ENCODE results near the gene SMCHD1.
"Not testable (repeated sequence)": the region's sequence is repeated elsewhere in the genome, so short reads cannot be mapped to it uniquely, and the experiment has no call there.

DNA sequence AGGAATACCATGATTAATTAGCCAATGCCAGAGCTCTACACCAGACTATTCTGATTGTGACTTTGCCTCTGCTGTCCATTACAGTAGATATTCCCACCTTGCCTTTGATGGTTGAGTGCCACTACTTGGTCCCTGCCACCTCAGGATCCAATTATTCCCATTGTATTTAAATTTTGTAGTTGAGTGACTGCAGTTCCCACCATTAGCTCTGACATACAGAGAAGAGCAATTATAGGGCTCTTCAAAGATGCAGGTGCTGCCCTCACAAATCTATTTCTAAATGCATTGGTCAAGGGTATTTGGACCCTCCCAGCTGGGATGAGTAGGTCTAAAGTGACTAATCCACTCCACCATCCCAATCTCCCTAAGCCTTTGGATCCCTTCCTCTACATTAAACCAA lies 181.8 kb downstream of the SMCHD1 start:
- TF ChIP-seq, protein P1, sequence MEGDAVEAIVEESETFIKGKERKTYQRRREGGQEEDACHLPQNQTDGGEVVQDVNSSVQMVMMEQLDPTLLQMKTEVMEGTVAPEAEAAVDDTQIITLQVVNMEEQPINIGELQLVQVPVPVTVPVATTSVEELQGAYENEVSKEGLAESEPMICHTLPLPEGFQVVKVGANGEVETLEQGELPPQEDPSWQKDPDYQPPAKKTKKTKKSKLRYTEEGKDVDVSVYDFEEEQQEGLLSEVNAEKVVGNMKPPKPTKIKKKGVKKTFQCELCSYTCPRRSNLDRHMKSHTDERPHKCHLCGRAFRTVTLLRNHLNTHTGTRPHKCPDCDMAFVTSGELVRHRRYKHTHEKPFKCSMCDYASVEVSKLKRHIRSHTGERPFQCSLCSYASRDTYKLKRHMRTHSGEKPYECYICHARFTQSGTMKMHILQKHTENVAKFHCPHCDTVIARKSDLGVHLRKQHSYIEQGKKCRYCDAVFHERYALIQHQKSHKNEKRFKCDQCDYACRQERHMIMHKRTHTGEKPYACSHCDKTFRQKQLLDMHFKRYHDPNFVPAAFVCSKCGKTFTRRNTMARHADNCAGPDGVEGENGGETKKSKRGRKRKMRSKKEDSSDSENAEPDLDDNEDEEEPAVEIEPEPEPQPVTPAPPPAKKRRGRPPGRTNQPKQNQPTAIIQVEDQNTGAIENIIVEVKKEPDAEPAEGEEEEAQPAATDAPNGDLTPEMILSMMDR (conservative IDR thresholded peaks at IDR 0.05; ENCODE audit: low read depth in 2 of 2) = not testable (repeated sequence)
- TF ChIP-seq, protein P2, sequence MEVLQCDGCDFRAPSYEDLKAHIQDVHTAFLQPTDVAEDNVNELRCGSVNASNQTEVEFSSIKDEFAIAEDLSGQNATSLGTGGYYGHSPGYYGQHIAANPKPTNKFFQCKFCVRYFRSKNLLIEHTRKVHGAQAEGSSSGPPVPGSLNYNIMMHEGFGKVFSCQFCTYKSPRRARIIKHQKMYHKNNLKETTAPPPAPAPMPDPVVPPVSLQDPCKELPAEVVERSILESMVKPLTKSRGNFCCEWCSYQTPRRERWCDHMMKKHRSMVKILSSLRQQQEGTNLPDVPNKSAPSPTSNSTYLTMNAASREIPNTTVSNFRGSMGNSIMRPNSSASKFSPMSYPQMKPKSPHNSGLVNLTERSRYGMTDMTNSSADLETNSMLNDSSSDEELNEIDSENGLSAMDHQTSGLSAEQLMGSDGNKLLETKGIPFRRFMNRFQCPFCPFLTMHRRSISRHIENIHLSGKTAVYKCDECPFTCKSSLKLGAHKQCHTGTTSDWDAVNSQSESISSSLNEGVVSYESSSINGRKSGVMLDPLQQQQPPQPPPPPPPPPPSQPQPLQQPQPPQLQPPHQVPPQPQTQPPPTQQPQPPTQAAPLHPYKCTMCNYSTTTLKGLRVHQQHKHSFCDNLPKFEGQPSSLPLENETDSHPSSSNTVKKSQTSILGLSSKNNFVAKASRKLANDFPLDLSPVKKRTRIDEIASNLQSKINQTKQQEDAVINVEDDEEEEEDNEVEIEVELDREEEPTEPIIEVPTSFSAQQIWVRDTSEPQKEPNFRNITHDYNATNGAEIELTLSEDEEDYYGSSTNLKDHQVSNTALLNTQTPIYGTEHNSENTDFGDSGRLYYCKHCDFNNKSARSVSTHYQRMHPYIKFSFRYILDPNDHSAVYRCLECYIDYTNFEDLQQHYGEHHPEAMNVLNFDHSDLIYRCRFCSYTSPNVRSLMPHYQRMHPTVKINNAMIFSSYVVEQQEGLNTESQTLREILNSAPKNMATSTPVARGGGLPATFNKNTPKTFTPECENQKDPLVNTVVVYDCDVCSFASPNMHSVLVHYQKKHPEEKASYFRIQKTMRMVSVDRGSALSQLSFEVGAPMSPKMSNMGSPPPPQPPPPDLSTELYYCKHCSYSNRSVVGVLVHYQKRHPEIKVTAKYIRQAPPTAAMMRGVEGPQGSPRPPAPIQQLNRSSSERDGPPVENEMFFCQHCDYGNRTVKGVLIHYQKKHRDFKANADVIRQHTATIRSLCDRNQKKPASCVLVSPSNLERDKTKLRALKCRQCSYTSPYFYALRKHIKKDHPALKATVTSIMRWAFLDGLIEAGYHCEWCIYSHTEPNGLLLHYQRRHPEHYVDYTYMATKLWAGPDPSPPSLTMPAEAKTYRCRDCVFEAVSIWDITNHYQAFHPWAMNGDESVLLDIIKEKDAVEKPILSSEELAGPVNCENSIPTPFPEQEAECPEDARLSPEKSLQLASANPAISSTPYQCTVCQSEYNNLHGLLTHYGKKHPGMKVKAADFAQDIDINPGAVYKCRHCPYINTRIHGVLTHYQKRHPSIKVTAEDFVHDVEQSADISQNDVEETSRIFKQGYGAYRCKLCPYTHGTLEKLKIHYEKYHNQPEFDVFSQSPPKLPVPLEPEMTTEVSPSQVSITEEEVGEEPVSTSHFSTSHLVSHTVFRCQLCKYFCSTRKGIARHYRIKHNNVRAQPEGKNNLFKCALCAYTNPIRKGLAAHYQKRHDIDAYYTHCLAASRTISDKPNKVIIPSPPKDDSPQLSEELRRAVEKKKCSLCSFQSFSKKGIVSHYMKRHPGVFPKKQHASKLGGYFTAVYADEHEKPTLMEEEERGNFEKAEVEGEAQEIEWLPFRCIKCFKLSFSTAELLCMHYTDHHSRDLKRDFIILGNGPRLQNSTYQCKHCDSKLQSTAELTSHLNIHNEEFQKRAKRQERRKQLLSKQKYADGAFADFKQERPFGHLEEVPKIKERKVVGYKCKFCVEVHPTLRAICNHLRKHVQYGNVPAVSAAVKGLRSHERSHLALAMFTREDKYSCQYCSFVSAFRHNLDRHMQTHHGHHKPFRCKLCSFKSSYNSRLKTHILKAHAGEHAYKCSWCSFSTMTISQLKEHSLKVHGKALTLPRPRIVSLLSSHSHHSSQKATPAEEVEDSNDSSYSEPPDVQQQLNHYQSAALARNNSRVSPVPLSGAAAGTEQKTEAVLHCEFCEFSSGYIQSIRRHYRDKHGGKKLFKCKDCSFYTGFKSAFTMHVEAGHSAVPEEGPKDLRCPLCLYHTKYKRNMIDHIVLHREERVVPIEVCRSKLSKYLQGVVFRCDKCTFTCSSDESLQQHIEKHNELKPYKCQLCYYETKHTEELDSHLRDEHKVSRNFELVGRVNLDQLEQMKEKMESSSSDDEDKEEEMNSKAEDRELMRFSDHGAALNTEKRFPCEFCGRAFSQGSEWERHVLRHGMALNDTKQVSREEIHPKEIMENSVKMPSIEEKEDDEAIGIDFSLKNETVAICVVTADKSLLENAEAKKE (CRISPR knock-in tag; IDR thresholded peaks at IDR 0.05) = not testable (repeated sequence)
- not testable (repeated sequence) for TF ChIP-seq EZH2 (IDR thresholded peaks at IDR 0.05; ENCODE audit: low read depth, unreplicated experiment); POLR2AphosphoS5 (IDR thresholded peaks at IDR 0.05; ENCODE audit: low read depth)
